GM23248 (cell line): ENCODE data around the gene KCNS3. TPM values are rescaled to one million over a fixed set of nuclear protein-coding genes. Genes with fewer than 3 reads are reported as not detected.

ENCODE experiments used
- DNase-seq: peaks from one replicate; pipeline ENCODE4 v3.0.0-alpha.2; 2015
- H2AFZ ChIP-seq: fragments of 200-600 bp; sonication (generic); 2 replicates; pipeline ENCODE4 v1.6.1; 2016; ENCODE audit warnings: antibody characterized with exemption
- H3F3A ChIP-seq: fragments of 200-600 bp; sonication (generic); 2 replicates; pipeline ENCODE4 v1.6.1; 2016; ENCODE audit warnings: mild to moderate bottlenecking, antibody characterized with exemption, mixed run types; ENCODE audit not compliant: insufficient read depth
- H3K27ac ChIP-seq: fragments of 200-600 bp; sonication (generic); 2 replicates; pipeline ENCODE4 v1.5.1; 2016; ENCODE audit warnings: mild to moderate bottlenecking
- H3K27me3 ChIP-seq: fragments of 200-600 bp; sonication (generic); replicated peaks from 2 replicates; pipeline ENCODE4 v1.6.1; 2016; ENCODE audit warnings: mild to moderate bottlenecking; ENCODE audit not compliant: insufficient read depth
- H3K36me3 ChIP-seq: fragments of 200-600 bp; sonication (generic); 2 replicates; pipeline ENCODE4 v1.6.1; 2016; ENCODE audit warnings: low read depth, mild to moderate bottlenecking
- H3K4me1 ChIP-seq: fragments of 200-600 bp; sonication (generic); 2 replicates; pipeline ENCODE4 v1.6.1; 2016; ENCODE audit warnings: mild to moderate bottlenecking; ENCODE audit not compliant: insufficient read depth
- H3K4me2 ChIP-seq: fragments of 200-600 bp; sonication (generic); one replicate; pipeline ENCODE4 v1.6.1; 2016; ENCODE audit warnings: mild to moderate bottlenecking; ENCODE audit not compliant: unreplicated experiment
- H3K4me3 ChIP-seq: fragments of 200-600 bp; sonication (generic); 2 replicates; pipeline ENCODE4 v1.5.1; 2016; ENCODE audit warnings: mild to moderate bottlenecking
- H3K79me2 ChIP-seq: fragments of 200-600 bp; sonication (generic); 2 replicates; pipeline ENCODE4 v1.6.1; 2016; ENCODE audit warnings: mild to moderate bottlenecking; ENCODE audit not compliant: insufficient read depth
- H3K9ac ChIP-seq: fragments of 200-600 bp; sonication (generic); 2 replicates; pipeline ENCODE4 v1.6.1; 2016; ENCODE audit warnings: mild to moderate bottlenecking
- H3K9me2 ChIP-seq: fragments of 200-600 bp; sonication (generic); 2 replicates; pipeline ENCODE4 v1.6.1; 2016; ENCODE audit warnings: mixed run types, mild to moderate bottlenecking, moderate library complexity; ENCODE audit not compliant: insufficient read depth
- H3K9me3 ChIP-seq: fragments of 200-600 bp; sonication (generic); one replicate; pipeline ENCODE4 v1.6.1; 2017; ENCODE audit warnings: low read depth
- H4K20me1 ChIP-seq: fragments of 200-600 bp; sonication (generic); 2 replicates; pipeline ENCODE4 v1.6.0; 2016; ENCODE audit not compliant: insufficient read depth
- EZH2 ChIP-seq: fragments of 200-600 bp; sonication (generic); IDR thresholded peaks from 2 replicates; pipeline ENCODE4 v1.6.1; 2018; ENCODE audit warnings: antibody characterized with exemption, mild to moderate bottlenecking; ENCODE audit not compliant: insufficient read depth, poor library complexity, severe bottlenecking
- EZH2phosphoT487 ChIP-seq: fragments of 200-600 bp; sonication (generic); IDR thresholded peaks from 2 replicates; pipeline ENCODE4 v1.6.1; 2018; ENCODE audit warnings: antibody characterized with exemption, moderate library complexity, mild to moderate bottlenecking, low read depth; ENCODE audit not compliant: insufficient read depth
- WGBS, 2 experiments: methylation state at CpG; one replicate each; pipeline ENCODE4 v1.1.6; 2015 to 2017; ENCODE audit warnings: low lambda C conversion rate in 2 of 2, low coverage in 1 of 2; ENCODE audit errors: missing lambda C conversion rate in 2 of 2; 5-methylcytosine and 5-hydroxymethylcytosine counted together
- in situ Hi-C: fragments of 300-500 bp; cut with MboI; formaldehyde crosslinking; loops from 2 replicates; pipeline ENCODE4 v1.15.0; 2020
- polyA plus RNA-seq: library from polyadenylated mRNA; unstranded; fragments of >200 nt; fragmentation: Nextera tagmentation; extraction: Ambion mirVana; gene quantifications from 2 replicates; pipeline ENCODE4 v1.2.1, GENCODE V29; 2016
- total RNA-seq: library from RNA; depleted of rRNA; stranded (reverse); fragments of >200 nt; shearing (Covaris generic); gene quantifications from 2 replicates; pipeline ENCODE4 v1.2.3, GENCODE V29; 2014

KCNS3 gene
- total and polyA plus RNA-seq, 2 experiments from 2014 or later, result 2.5 to 2.7 TPM

- no peak overlapping the region for H3K27ac ChIP-seq
- WGBS, 2 experiments, result 92 to 94% methylated on average over 4 of the region's 4 CpGs
- no peaks in the 10 kb centered on the region for H3K79me2 ChIP-seq
- no peak overlapping the region for H3K4me2 ChIP-seq
- no peaks in the 10 kb centered on the region for H3K9me2 ChIP-seq
- H3K9me3 ChIP-seq, result no peaks in the 10 kb centered on the region
- H4K20me1 ChIP-seq, result no peaks in the 10 kb centered on the region
- no peak for DNase-seq
- no peak overlapping the region for H2AFZ ChIP-seq
- H3K4me3 ChIP-seq, result no peak overlapping the region
- TF ChIP-seq EZH2 (no peak), EZH2phosphoT487 (no peak)
- no peak overlapping the region for H3K9ac ChIP-seq
- in situ Hi-C loops, result no loop called here
- 0 out of 2 replicates have a peak, but pooled peaks cover 5% of the 10 kb centered on the region for H3F3A ChIP-seq
- H3K4me1 ChIP-seq, result peaks cover 13% of the 10 kb centered on the region
- no peaks in the 10 kb centered on the region for H3K27me3 ChIP-seq
- no peaks in the 10 kb centered on the region for H3K36me3 ChIP-seq
Observed at GRCh38 chr2:17930773-17931172, 52.3 kb downstream of the KCNS3 start.

GRCh38 chr2:17933256-17933655 is 54.8 kb downstream of the KCNS3 start:
- TF ChIP-seq EZH2phosphoT487, result no peak
- TF ChIP-seq EZH2, result no peak
- in situ Hi-C loops, result no loop called here
- peaks cover 15% of the 10 kb centered on the region for H3F3A ChIP-seq
- no peaks in the 10 kb centered on the region for H3K79me2 ChIP-seq
- H2AFZ ChIP-seq, result no peak overlapping the region
- H3K4me3 ChIP-seq, result no peak overlapping the region
- no peak overlapping the region for H3K9ac ChIP-seq
- H3K4me2 ChIP-seq, result no peak overlapping the region
- no peak overlapping the region for H3K27ac ChIP-seq
- no peaks in the 10 kb centered on the region for H3K9me2 ChIP-seq
- no peaks in the 10 kb centered on the region for H3K9me3 ChIP-seq
- no peaks in the 10 kb centered on the region for H4K20me1 ChIP-seq
- no peaks in the 10 kb centered on the region for H3K36me3 ChIP-seq
- DNase-seq, result peak; percentile 32
- H3K27me3 ChIP-seq, result no peaks in the 10 kb centered on the region
- WGBS, 2 experiments, result 60 to 71% methylated on average over 3 of the region's 3 CpGs
- peaks cover 25% of the 10 kb centered on the region for H3K4me1 ChIP-seq

DNA sequence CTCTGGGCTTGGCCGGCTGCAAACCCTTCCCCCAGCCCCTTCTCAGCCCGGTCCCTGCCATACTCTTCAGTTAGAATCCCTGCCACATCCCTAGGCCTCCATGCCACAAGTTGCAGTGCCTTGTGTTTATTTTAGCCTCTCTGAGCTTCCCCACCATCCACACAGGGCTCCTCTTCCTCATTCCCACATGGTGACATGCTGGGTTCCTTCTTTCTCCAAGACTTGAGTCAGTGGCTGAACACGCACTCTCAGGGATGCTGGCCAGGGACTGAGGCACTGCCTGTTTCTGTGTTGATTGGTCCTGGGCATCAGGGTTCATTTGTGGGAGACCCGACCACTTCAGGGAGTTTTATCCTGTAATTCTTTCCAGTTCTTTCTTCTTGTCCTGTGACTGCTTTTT is 56.3 kb downstream of the KCNS3 start:
- Histone ChIP-seq H3K4me2 (peak overlapping the region; percentile 46), H3K36me3 (no peaks in the 10 kb centered on the region), H3K79me2 (no peaks in the 10 kb centered on the region), H3K9me3 (no peaks in the 10 kb centered on the region), H3K27ac (peak overlapping the region; percentile 72), H2AFZ (peak overlapping the region; percentile 74), H3K27me3 (no peaks in the 10 kb centered on the region), H3F3A (peaks cover 15% of the 10 kb centered on the region), H3K9ac (peak overlapping the region; percentile 49), H3K4me1 (peaks cover 25% of the 10 kb centered on the region), H4K20me1 (no peaks in the 10 kb centered on the region), H3K4me3 (no peak overlapping the region), H3K9me2 (no peaks in the 10 kb centered on the region)
- in situ Hi-C loops, result no loop called here
- no peak for TF ChIP-seq EZH2phosphoT487
- no peak for TF ChIP-seq EZH2
- 0 to 5% methylated on average over 4 of the region's 4 CpGs for WGBS, 2 experiments
- DNase-seq, result peak; percentile 94

DNA sequence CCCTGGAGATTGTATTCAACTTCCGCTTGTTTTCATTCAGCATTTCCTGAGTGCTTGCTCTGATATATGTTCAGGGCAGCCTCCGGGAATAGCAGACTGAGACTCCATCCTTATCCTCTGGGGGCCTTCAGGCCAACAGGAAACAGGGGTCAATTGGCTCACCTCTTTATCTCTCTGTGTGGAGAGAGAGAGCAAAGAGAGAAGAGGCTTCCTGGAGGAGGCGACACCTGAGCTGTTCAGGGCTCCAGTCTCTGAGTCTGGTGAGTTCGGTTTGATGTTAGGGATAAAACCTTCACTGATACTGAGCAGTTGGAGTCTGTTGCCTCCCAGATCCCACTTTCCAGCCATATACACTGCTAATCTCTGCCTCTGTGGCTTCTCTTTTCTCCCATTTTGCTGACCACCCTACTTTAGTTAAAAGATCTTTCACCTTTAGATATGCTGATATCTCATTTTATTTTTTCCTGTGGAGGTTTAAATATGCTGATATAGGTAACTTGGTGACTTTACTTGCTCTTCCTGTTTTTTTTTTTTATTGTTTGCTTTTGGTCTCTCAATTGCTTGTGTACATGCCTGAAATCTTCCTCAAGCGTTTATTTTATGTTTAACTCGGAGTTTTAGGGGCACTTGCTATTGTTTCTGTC is 56.9 kb downstream of the KCNS3 start:
- H3K4me1 ChIP-seq, result peaks cover 25% of the 10 kb centered on the region
- no peaks in the 10 kb centered on the region for H3K27me3 ChIP-seq
- no peaks in the 10 kb centered on the region for H4K20me1 ChIP-seq
- peak overlapping the region; percentile 72 for H3K27ac ChIP-seq
- H3K36me3 ChIP-seq, result no peaks in the 10 kb centered on the region
- no peak for DNase-seq
- H3K4me3 ChIP-seq, result no peak overlapping the region
- TF ChIP-seq EZH2phosphoT487 (no peak), EZH2 (no peak)
- H3K9ac ChIP-seq, result no peak overlapping the region
- no peaks in the 10 kb centered on the region for H3K79me2 ChIP-seq
- H2AFZ ChIP-seq, result peak overlapping the region; percentile 74; the same call in 1 of the 2 replicates
- WGBS, 2 experiments, result 84 to 89% methylated on average over 6 of the region's 6 CpGs
- peak overlapping the region; percentile 46 for H3K4me2 ChIP-seq
- no peaks in the 10 kb centered on the region for H3K9me3 ChIP-seq
- peaks cover 15% of the 10 kb centered on the region for H3F3A ChIP-seq
- in situ Hi-C loops, result no loop called here
- H3K9me2 ChIP-seq, result no peaks in the 10 kb centered on the region

- TF ChIP-seq EZH2, result no peak
- TF ChIP-seq EZH2phosphoT487, result no peak
- H3K79me2 ChIP-seq, result no peaks in the 10 kb centered on the region
- H3K36me3 ChIP-seq, result no peaks in the 10 kb centered on the region
- DNase-seq, result no peak
- H3K9ac ChIP-seq, result no peak overlapping the region
- no peak overlapping the region for H3K4me3 ChIP-seq
- H3K27me3 ChIP-seq, result no peaks in the 10 kb centered on the region
- in situ Hi-C loops, result no loop called here
- H3F3A ChIP-seq, result peaks cover 15% of the 10 kb centered on the region
- no peak overlapping the region for H3K4me2 ChIP-seq
- H3K9me2 ChIP-seq, result no peaks in the 10 kb centered on the region
- no peaks in the 10 kb centered on the region for H3K9me3 ChIP-seq
- 93 to 100% methylated on average over 1 of the region's 1 CpG for WGBS, 2 experiments
- H3K4me1 ChIP-seq, result peaks cover 25% of the 10 kb centered on the region
- H2AFZ ChIP-seq, result no peak overlapping the region
- no peaks in the 10 kb centered on the region for H4K20me1 ChIP-seq
- H3K27ac ChIP-seq, result no peak overlapping the region
Observed at GRCh38 chr2:17936599-17936998, 58.1 kb downstream of the KCNS3 start.
